ENCODE measurements around the gene PCDHA5. TPM values are rescaled to one million over a fixed set of nuclear protein-coding genes. Genes with fewer than 3 reads are reported as not detected.
"Not testable (repeated sequence)": the region's sequence is repeated elsewhere in the genome, so short reads cannot be mapped to it uniquely, and the experiment has no call there.

Gene PCDHA5
- total RNA-seq, 4 donors from 2014 or later: 0.39 to 2.7 (median 0.54) TPM

DNA sequence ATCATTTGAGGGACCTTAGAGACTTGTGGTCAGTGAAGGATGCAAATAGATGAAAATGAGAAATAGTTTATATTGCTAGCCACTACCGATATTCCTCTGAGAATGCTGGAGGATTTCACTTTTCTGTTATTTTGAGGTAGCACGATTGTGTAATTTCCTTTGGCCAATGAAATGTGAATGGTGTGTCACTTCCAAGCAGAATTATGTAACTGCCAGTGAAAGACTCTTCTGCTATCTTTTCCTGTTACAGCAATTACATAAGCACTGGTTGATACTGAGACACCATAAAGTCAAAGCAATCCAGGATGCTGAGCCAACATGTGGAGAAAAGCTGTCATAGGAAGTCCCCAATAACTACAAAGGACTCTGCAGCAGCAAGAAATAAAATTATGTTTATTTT is 30.3 kb upstream of the PCDHA5 start:
- H3K4me3 ChIP-seq: no peak overlapping the region
- no peaks in the 10 kb centered on the region for H3K36me3 ChIP-seq
- H3K9me3 ChIP-seq: peaks cover 0 to 85% (median 14%) of the 10 kb centered on the region in 4 donors
- no peak for DNase-seq (ENCODE audit: low spot score in 2 of 2)
- no peaks in the 10 kb centered on the region for H3K27me3 ChIP-seq
- no peaks in the 10 kb centered on the region for H3K4me1 ChIP-seq
- TF ChIP-seq, protein P1, sequence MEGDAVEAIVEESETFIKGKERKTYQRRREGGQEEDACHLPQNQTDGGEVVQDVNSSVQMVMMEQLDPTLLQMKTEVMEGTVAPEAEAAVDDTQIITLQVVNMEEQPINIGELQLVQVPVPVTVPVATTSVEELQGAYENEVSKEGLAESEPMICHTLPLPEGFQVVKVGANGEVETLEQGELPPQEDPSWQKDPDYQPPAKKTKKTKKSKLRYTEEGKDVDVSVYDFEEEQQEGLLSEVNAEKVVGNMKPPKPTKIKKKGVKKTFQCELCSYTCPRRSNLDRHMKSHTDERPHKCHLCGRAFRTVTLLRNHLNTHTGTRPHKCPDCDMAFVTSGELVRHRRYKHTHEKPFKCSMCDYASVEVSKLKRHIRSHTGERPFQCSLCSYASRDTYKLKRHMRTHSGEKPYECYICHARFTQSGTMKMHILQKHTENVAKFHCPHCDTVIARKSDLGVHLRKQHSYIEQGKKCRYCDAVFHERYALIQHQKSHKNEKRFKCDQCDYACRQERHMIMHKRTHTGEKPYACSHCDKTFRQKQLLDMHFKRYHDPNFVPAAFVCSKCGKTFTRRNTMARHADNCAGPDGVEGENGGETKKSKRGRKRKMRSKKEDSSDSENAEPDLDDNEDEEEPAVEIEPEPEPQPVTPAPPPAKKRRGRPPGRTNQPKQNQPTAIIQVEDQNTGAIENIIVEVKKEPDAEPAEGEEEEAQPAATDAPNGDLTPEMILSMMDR (IDR thresholded peaks at IDR 0.05): no peak
- no peak for TF ChIP-seq EP300 (IDR thresholded peaks at IDR 0.05)
- TF ChIP-seq POLR2A (IDR thresholded peaks at IDR 0.05): no peak
- H3K27ac ChIP-seq: no peak overlapping the region
- 38 to 48% methylated on average over 2 of the region's 2 CpGs for WGBS, 2 donors

DNA sequence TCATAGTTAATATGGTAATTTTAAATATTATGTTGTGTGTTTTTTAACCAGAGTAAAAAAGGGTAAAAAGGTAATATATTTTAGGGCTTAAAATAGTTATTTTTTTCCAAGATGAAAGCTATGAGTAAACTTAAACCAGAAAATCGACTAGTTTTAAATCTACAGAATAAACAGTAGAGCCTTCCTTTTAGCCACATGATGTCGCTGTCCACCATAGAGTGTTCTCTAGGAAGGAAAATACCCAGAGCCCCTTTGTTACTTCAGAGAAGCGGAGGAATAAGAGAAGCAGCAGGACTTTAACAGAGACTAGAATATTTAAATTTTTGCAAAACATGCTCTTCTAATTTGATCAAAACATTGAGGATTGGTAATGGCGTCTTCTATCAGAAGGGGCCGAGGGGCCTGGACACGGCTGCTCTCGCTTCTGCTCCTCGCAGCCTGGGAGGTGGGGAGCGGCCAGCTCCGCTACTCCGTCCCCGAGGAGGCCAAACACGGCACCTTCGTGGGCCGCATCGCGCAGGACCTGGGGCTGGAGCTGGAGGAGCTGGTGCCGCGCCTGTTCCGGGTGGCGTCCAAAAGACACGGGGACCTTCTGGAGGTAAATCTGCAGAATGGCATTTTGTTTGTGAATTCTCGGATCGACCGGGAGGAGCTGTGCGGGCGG is 26.7 kb upstream of the PCDHA5 start, which contains the start of gene PCDHA2:
PCDHA2 (plus strand) TSS at position 258 of the 664 bp plus-strand sequence.
- 35 to 40% methylated on average over 11 to 27 of the region's 27 CpGs for WGBS, 2 donors
- Histone ChIP-seq H3K4me1 (no peaks in the 10 kb centered on the region), H3K27me3 (no peaks in the 10 kb centered on the region), H3K4me3 (peak within 1 kb of the TSS in 1 of 4 donors; percentile 31), H3K36me3 (no peaks in the 10 kb centered on the region), H3K9me3 (peaks cover 0 to 63% (median 12%) of the 10 kb centered on the region in 4 donors), H3K27ac (no peak within 1 kb of the TSS)
- DNase-seq (ENCODE audit: low spot score in 2 of 2): no peak
- no peak for TF ChIP-seq EP300 (IDR thresholded peaks at IDR 0.05)
- no peak for TF ChIP-seq POLR2A (IDR thresholded peaks at IDR 0.05)
- TF ChIP-seq, protein P1 (IDR thresholded peaks at IDR 0.05): no peak

DNA sequence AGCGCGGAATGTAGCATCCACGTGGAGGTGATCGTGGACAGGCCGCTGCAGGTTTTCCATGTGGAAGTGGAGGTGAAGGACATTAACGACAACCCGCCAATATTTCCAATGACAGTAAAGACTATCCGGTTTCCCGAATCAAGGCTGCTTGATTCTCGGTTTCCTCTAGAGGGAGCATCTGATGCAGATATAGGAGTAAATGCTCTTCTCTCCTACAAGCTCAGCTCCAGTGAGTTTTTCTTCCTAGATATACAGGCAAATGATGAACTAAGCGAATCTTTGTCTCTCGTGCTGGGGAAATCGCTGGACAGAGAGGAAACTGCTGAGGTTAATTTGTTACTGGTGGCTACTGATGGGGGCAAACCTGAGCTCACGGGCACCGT is 26.2 kb upstream of the PCDHA5 start:
- 16 to 31% methylated on average over 13 to 15 of the region's 15 CpGs for WGBS, 2 donors
- no peaks in the 10 kb centered on the region for H3K4me1 ChIP-seq
- no peak overlapping the region for H3K27ac ChIP-seq
- H3K4me3 ChIP-seq: peak overlapping the region in 1 of 4 donors; percentile 31
- peaks cover 0 to 57% (median 12%) of the 10 kb centered on the region in 4 donors for H3K9me3 ChIP-seq
- DNase-seq (ENCODE audit: low spot score in 2 of 2): no peak
- no peaks in the 10 kb centered on the region for H3K36me3 ChIP-seq
- H3K27me3 ChIP-seq: no peaks in the 10 kb centered on the region
- TF ChIP-seq EP300 (IDR thresholded peaks at IDR 0.05) (no peak), POLR2A (IDR thresholded peaks at IDR 0.05) (no peak)
- TF ChIP-seq, protein P1 (IDR thresholded peaks at IDR 0.05): no peak

DNA sequence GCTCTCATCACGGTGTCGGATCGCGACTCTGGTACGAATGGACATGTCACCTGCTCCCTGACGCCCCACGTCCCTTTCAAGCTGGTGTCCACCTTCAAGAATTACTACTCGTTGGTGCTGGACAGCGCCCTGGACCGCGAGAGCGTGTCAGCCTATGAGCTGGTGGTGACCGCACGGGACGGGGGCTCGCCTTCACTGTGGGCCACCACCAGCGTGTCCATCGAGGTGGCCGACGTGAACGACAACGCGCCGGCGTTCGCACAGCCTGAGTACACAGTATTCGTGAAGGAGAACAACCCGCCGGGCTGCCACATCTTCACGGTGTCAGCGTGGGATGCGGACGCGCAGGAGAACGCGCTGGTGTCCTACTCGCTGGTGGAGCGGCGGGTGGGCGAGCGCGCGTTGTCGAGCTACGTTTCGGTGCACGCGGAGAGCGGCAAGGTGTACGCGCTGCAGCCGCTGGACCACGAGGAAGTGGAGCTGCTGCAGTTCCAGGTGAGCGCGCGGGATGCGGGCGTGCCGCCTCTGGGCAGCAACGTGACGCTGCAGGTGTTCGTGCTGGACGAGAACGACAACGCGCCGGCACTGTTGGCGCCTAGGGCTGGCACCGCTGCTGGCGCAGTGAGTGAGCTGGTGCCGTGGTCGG is 25.2 kb upstream of the PCDHA5 start:
- not testable (repeated sequence) for H3K4me3 ChIP-seq; H3K36me3 ChIP-seq; H3K27me3 ChIP-seq; H3K27ac ChIP-seq; H3K4me1 ChIP-seq; DNase-seq (ENCODE audit: low spot score in 2 of 2)
- peaks cover 0 to 60% (median 11%) of the 10 kb centered on the region in 4 donors for H3K9me3 ChIP-seq
- WGBS, 2 donors: 62 to 69% methylated on average over 32 to 72 of the region's 72 CpGs

DNA sequence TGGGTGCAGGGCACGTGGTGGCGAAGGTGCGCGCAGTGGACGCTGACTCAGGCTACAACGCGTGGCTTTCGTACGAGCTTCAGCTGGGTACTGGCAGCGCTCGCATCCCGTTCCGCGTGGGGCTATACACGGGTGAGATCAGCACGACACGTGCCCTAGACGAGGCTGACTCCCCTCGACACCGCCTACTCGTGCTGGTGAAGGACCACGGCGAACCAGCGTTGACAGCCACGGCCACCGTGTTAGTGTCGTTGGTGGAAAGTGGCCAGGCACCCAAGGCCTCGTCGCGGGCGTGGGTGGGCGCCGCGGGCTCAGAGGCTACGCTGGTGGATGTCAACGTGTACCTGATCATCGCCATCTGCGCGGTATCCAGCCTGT is 24.7 kb upstream of the PCDHA5 start:
- 56 to 63% methylated on average over 27 to 29 of the region's 39 CpGs for WGBS, 2 donors
- no peak for DNase-seq (ENCODE audit: low spot score in 2 of 2)
- Histone ChIP-seq H3K36me3 (no peaks in the 10 kb centered on the region), H3K27me3 (no peaks in the 10 kb centered on the region), H3K27ac (no peak overlapping the region), H3K9me3 (peaks cover 0 to 60% (median 13%) of the 10 kb centered on the region in 4 donors), H3K4me3 (no peak overlapping the region), H3K4me1 (no peaks in the 10 kb centered on the region)
- TF ChIP-seq POLR2A (IDR thresholded peaks at IDR 0.05): no peak
- TF ChIP-seq, protein P1 (IDR thresholded peaks at IDR 0.05): no peak
- no peak for TF ChIP-seq EP300 (IDR thresholded peaks at IDR 0.05)

All from tibial nerve (tissue), 4 donors.